Activated naive CD4-positive, alpha-beta T cell treated with anti-CD3 and anti-CD28 coated beads, Interleukin-2, amount 10 ng/mL, durations not matched to agents 7 days and 5 days (primary cell): ENCODE results near the gene INPP5F.
"Not testable (repeated sequence)": the region's sequence is repeated elsewhere in the genome, so short reads cannot be mapped to it uniquely, and the experiment has no call there.

ENCODE experiments used
- CTCF ChIA-PET: fragments of 350-600 bp; sonication (Branson Sonifier 250); formaldehyde crosslinking; loops from one replicate; lab custom pipeline; 2021; ENCODE audit warnings: antibody characterized with exemption; lab: Charles Lee
- DNase-seq: peaks from one replicate; pipeline ENCODE4 v3.0.0-alpha.2; 2020
- H3K27ac Mint-ChIP-seq: one replicate; pipeline ENCODE4 v1.8.0; 2021; ENCODE audit warnings: mild to moderate bottlenecking, moderate library complexity, mixed read lengths
- H3K27me3 Mint-ChIP-seq: one replicate; pipeline ENCODE4 v1.8.0; 2021; ENCODE audit warnings: mild to moderate bottlenecking, mixed read lengths
- H3K36me3 Mint-ChIP-seq: one replicate; pipeline ENCODE4 v1.8.0; 2021; ENCODE audit warnings: mixed read lengths
- H3K4me1 Mint-ChIP-seq: one replicate; pipeline ENCODE4 v1.8.0; 2021; ENCODE audit warnings: mixed read lengths
- H3K4me3 Mint-ChIP-seq: one replicate; pipeline ENCODE4 v1.8.0; 2021; ENCODE audit warnings: mild to moderate bottlenecking, moderate library complexity, mixed read lengths
- H3K9me3 Mint-ChIP-seq: one replicate; pipeline ENCODE4 v1.8.0; 2021; ENCODE audit warnings: mixed read lengths

The INPP5F gene

GRCh38 chr10:119694608-119695007 lies 31.2 kb upstream of the INPP5F start:
- H3K36me3 Mint-ChIP-seq = no peaks in the 10 kb centered on the region
- H3K4me3 Mint-ChIP-seq = no peak overlapping the region
- no peak overlapping the region for H3K27ac Mint-ChIP-seq
- H3K27me3 Mint-ChIP-seq = peaks cover 12% of the 10 kb centered on the region
- DNase-seq = no peak
- H3K4me1 Mint-ChIP-seq = no peaks in the 10 kb centered on the region
- H3K9me3 Mint-ChIP-seq = no peaks in the 10 kb centered on the region
- CTCF ChIA-PET = interaction anchor here (1.1 kb wide), 1 partner anchor 8 kb away, joined by 5 read pairs; no protein-coding TSS in a partner anchor

- peaks cover 6% of the 10 kb centered on the region for H3K36me3 Mint-ChIP-seq
- H3K27me3 Mint-ChIP-seq = no peaks in the 10 kb centered on the region
- no peak overlapping the region for H3K4me3 Mint-ChIP-seq
- no peaks in the 10 kb centered on the region for H3K9me3 Mint-ChIP-seq
- no peak overlapping the region for H3K27ac Mint-ChIP-seq
- CTCF ChIA-PET = interaction anchor here (4.7 kb wide), 1 partner anchor 14 kb away, joined by 30 read pairs; no protein-coding TSS in a partner anchor
- H3K4me1 Mint-ChIP-seq = peaks cover 23% of the 10 kb centered on the region
- no peak for DNase-seq
Observed at GRCh38 chr10:119700321-119700954, 25.4 kb upstream of the INPP5F start.

- peaks cover 13% of the 10 kb centered on the region for H3K36me3 Mint-ChIP-seq
- H3K27ac Mint-ChIP-seq = no peak overlapping the region
- H3K27me3 Mint-ChIP-seq = no peaks in the 10 kb centered on the region
- peaks cover 9% of the 10 kb centered on the region for H3K9me3 Mint-ChIP-seq
- H3K4me1 Mint-ChIP-seq = peaks cover 32% of the 10 kb centered on the region
- no peak for DNase-seq
- CTCF ChIA-PET = interaction anchor here (0.6 to 4.7 kb wide), 4 partner anchors 15 to 158 kb away, joined by 3 to 30 read pairs (median 4); no protein-coding TSS in a partner anchor
- H3K4me3 Mint-ChIP-seq = no peak overlapping the region
Observed at GRCh38 chr10:119701861-119702260, 24.0 kb upstream of the INPP5F start.

GRCh38 chr10:119702583-119702982 lies 23.3 kb upstream of the INPP5F start:
- Mint-ChIP-seq H3K36me3 (peaks cover 19% of the 10 kb centered on the region), H3K27me3 (no peaks in the 10 kb centered on the region), H3K4me1 (peaks cover 32% of the 10 kb centered on the region), H3K4me3 (no peak overlapping the region), H3K9me3 (peaks cover 16% of the 10 kb centered on the region), H3K27ac (no peak overlapping the region)
- CTCF ChIA-PET = interaction anchor here (0.6 to 4.7 kb wide), 2 partner anchors 16 kb away, joined by 4 to 30 read pairs; no protein-coding TSS in a partner anchor
- DNase-seq = no peak

GRCh38 chr10:119703903-119704508 lies 21.8 kb upstream of the INPP5F start:
- Mint-ChIP-seq H3K27ac (peak overlapping the region; percentile 90), H3K4me3 (no peak overlapping the region), H3K36me3 (peaks cover 21% of the 10 kb centered on the region), H3K27me3 (no peaks in the 10 kb centered on the region), H3K4me1 (peaks cover 34% of the 10 kb centered on the region), H3K9me3 (peaks cover 17% of the 10 kb centered on the region)
- DNase-seq = no peak
- CTCF ChIA-PET = interaction anchor here (0.5 to 4.7 kb wide), 5 partner anchors 12 to 47 kb away, joined by 3 to 30 read pairs (median 3); partner anchors contain the start of gene INPP5F

GRCh38 chr10:119705434-119705831 lies 20.4 kb upstream of the INPP5F start:
- H3K9me3 Mint-ChIP-seq = peaks cover 23% of the 10 kb centered on the region
- peak overlapping the region; percentile 1 for H3K4me3 Mint-ChIP-seq
- no peaks in the 10 kb centered on the region for H3K27me3 Mint-ChIP-seq
- CTCF ChIA-PET = interaction anchor here (1.9 kb wide), 1 partner anchor 21 kb away, joined by 8 read pairs; the partner anchor contains the start of gene INPP5F
- peak overlapping the region; percentile 90 for H3K27ac Mint-ChIP-seq
- H3K36me3 Mint-ChIP-seq = peaks cover 28% of the 10 kb centered on the region
- peaks cover 37% of the 10 kb centered on the region for H3K4me1 Mint-ChIP-seq
- DNase-seq = peak; percentile 38

- no peak for DNase-seq
- Mint-ChIP-seq H3K4me3 (no peak overlapping the region), H3K36me3 (peaks cover 31% of the 10 kb centered on the region), H3K27ac (no peak overlapping the region), H3K27me3 (no peaks in the 10 kb centered on the region), H3K4me1 (peaks cover 35% of the 10 kb centered on the region), H3K9me3 (peaks cover 31% of the 10 kb centered on the region)
- CTCF ChIA-PET = interaction anchor here (1.0 to 1.3 kb wide), 3 partner anchors 18 to 20 kb away, joined by 3 to 4 read pairs (median 3); partner anchors contain the start of gene INPP5F
Observed at GRCh38 chr10:119706521-119707278, 19.1 kb upstream of the INPP5F start.

GRCh38 chr10:119707331-119707730 lies 18.5 kb upstream of the INPP5F start:
- H3K27ac Mint-ChIP-seq, H3K27me3 Mint-ChIP-seq, H3K4me3 Mint-ChIP-seq, DNase-seq: not testable (repeated sequence)
- Mint-ChIP-seq H3K4me1 (peaks cover 35% of the 10 kb centered on the region), H3K36me3 (peaks cover 32% of the 10 kb centered on the region), H3K9me3 (peaks cover 33% of the 10 kb centered on the region)
- CTCF ChIA-PET = interaction anchor here (1.1 to 1.3 kb wide), 2 partner anchors 19 to 20 kb away, joined by 3 read pairs; partner anchors contain the start of gene INPP5F

GRCh38 chr10:119710935-119711334 lies 14.9 kb upstream of the INPP5F start:
- H3K4me3 Mint-ChIP-seq, DNase-seq, CTCF ChIA-PET, H3K27ac Mint-ChIP-seq: not testable (repeated sequence)
- peaks cover 32% of the 10 kb centered on the region for H3K9me3 Mint-ChIP-seq
- H3K27me3 Mint-ChIP-seq = peaks cover 10% of the 10 kb centered on the region
- H3K4me1 Mint-ChIP-seq = peaks cover 11% of the 10 kb centered on the region
- peaks cover 26% of the 10 kb centered on the region for H3K36me3 Mint-ChIP-seq

- peaks cover 14% of the 10 kb centered on the region for H3K27me3 Mint-ChIP-seq
- no peak for DNase-seq
- H3K4me3 Mint-ChIP-seq = no peak overlapping the region
- peaks cover 16% of the 10 kb centered on the region for H3K9me3 Mint-ChIP-seq
- no peak overlapping the region for H3K27ac Mint-ChIP-seq
- H3K4me1 Mint-ChIP-seq = peaks cover 6% of the 10 kb centered on the region
- peaks cover 12% of the 10 kb centered on the region for H3K36me3 Mint-ChIP-seq
- CTCF ChIA-PET = interaction anchor here (0.9 to 1.9 kb wide), 4 partner anchors 11 to 37 kb away, joined by 3 to 4 read pairs (median 4); partner anchors contain the start of gene INPP5F
Observed at GRCh38 chr10:119713744-119714483, 11.9 kb upstream of the INPP5F start.

- no peak overlapping the region for H3K27ac Mint-ChIP-seq
- no peak overlapping the region for H3K4me3 Mint-ChIP-seq
- H3K36me3 Mint-ChIP-seq = peaks cover 9% of the 10 kb centered on the region
- CTCF ChIA-PET = interaction anchor here (0.8 to 1.9 kb wide), 3 partner anchors 11 to 60 kb away, joined by 3 to 4 read pairs (median 4); partner anchors contain the start of gene INPP5F
- DNase-seq = no peak
- peaks cover 3% of the 10 kb centered on the region for H3K4me1 Mint-ChIP-seq
- peaks cover 16% of the 10 kb centered on the region for H3K9me3 Mint-ChIP-seq
- H3K27me3 Mint-ChIP-seq = peaks cover 14% of the 10 kb centered on the region
Observed at GRCh38 chr10:119714484-119714816, 11.4 kb upstream of the INPP5F start.

GRCh38 chr10:119715628-119716505 lies 10.0 kb upstream of the INPP5F start:
- CTCF ChIA-PET = interaction anchor here (0.7 to 1.9 kb wide), 3 partner anchors 10 to 29 kb away, joined by 3 to 4 read pairs (median 3); partner anchors contain the start of gene INPP5F
- DNase-seq = no peak

More at GRCh38 chr10:119715628-119716505, 10.0 kb upstream of the INPP5F start:
- H3K27me3 Mint-ChIP-seq = peaks cover 14% of the 10 kb centered on the region
- no peak overlapping the region for H3K27ac Mint-ChIP-seq
- H3K9me3 Mint-ChIP-seq = peaks cover 11% of the 10 kb centered on the region
- peaks cover 1% of the 10 kb centered on the region for H3K36me3 Mint-ChIP-seq
- no peaks in the 10 kb centered on the region for H3K4me1 Mint-ChIP-seq
- H3K4me3 Mint-ChIP-seq = no peak overlapping the region
